ENCODE results near the gene GPR153. TPM values are rescaled to one million over a fixed set of nuclear protein-coding genes. Genes with fewer than 3 reads are reported as not detected.

Gene GPR153
- total and polyA plus RNA-seq, 2 donors (not counting 1 experiment from before 2014, with no cell fraction given), result 4.0 to 8.9 TPM

- TF ChIP-seq CTCF (conservative IDR thresholded peaks at IDR 0.05 in 1 of 2, IDR thresholded peaks at IDR 0.05 in 1 of 2; ENCODE audit: low read depth in 1 of 2, low read length in 2 of 2) (no peak), EZH2 (IDR thresholded peaks at IDR 0.05; ENCODE audit: low read length, missing control alignments) (no peak)
- Histone ChIP-seq H2AFZ (ENCODE audit: low read length) (no peak overlapping the region), H3K36me3 (ENCODE audit: control insufficient read depth, insufficient read depth, low read length) (peaks cover 11% of the 10 kb centered on the region), H4K20me1 (ENCODE audit: control insufficient read depth, extremely low read depth, insufficient read depth, low read length) (no peaks in the 10 kb centered on the region), H3K4me1 (ENCODE audit: control insufficient read depth, extremely low read depth, insufficient read depth, low read length) (peaks cover 2% of the 10 kb centered on the region), H3K9ac (ENCODE audit: insufficient read depth, low read length) (no peak overlapping the region), H3K79me2 (ENCODE audit: control insufficient read depth, insufficient read depth, low read length) (no peaks in the 10 kb centered on the region), H3K4me2 (ENCODE audit: extremely low read depth, insufficient read depth, low read length) (no peak overlapping the region), H3K27me3 (ENCODE audit: control insufficient read depth, insufficient read depth, low read length) (no peaks in the 10 kb centered on the region), H3K9me3 (ENCODE audit: control insufficient read depth, insufficient read depth, low read depth, low read length) (no peaks in the 10 kb centered on the region), H3K4me3 (replicated peaks in 1 of 4; ENCODE audit: control extremely low read depth in 1 of 4, insufficient read depth in 1 of 4, low read depth in 3 of 4, low read length in 4 of 4) (no peak overlapping the region), H3K27ac (ENCODE audit: insufficient read depth, low read length) (no peak overlapping the region)
- no peak for DNase-seq (ENCODE audit: low read depth in 2 of 2)
Observed at GRCh38 chr1:6224718-6225117, 36.2 kb downstream of the GPR153 start.

- H3K9ac ChIP-seq (ENCODE audit: insufficient read depth, low read length), result no peak overlapping the region
- no peaks in the 10 kb centered on the region for H3K27me3 ChIP-seq (ENCODE audit: control insufficient read depth, insufficient read depth, low read length)
- H3K79me2 ChIP-seq (ENCODE audit: control insufficient read depth, insufficient read depth, low read length), result no peaks in the 10 kb centered on the region
- no peaks in the 10 kb centered on the region for H3K9me3 ChIP-seq (ENCODE audit: control insufficient read depth, insufficient read depth, low read depth, low read length)
- H3K27ac ChIP-seq (ENCODE audit: insufficient read depth, low read length), result no peak overlapping the region
- peaks cover 11% of the 10 kb centered on the region for H3K36me3 ChIP-seq (ENCODE audit: control insufficient read depth, insufficient read depth, low read length)
- no peak overlapping the region for H3K4me2 ChIP-seq (ENCODE audit: extremely low read depth, insufficient read depth, low read length)
- no peak overlapping the region for H2AFZ ChIP-seq (ENCODE audit: low read length)
- H3K4me3 ChIP-seq (replicated peaks in 1 of 4; ENCODE audit: control extremely low read depth in 1 of 4, insufficient read depth in 1 of 4, low read depth in 3 of 4, low read length in 4 of 4), result no peak overlapping the region
- DNase-seq (ENCODE audit: low read depth in 2 of 2), result no peak
- no peak for TF ChIP-seq EZH2 (IDR thresholded peaks at IDR 0.05; ENCODE audit: low read length, missing control alignments)
- peaks cover 2% of the 10 kb centered on the region for H3K4me1 ChIP-seq (ENCODE audit: control insufficient read depth, extremely low read depth, insufficient read depth, low read length)
- no peaks in the 10 kb centered on the region for H4K20me1 ChIP-seq (ENCODE audit: control insufficient read depth, extremely low read depth, insufficient read depth, low read length)
Observed at GRCh38 chr1:6223617-6224016, 37.3 kb downstream of the GPR153 start.

GRCh38 chr1:6222636-6223035 lies 38.3 kb downstream of the GPR153 start:
- peak; percentile 42 to 72 for DNase-seq (ENCODE audit: low read depth in 2 of 2)
- Histone ChIP-seq H3K27me3 (ENCODE audit: control insufficient read depth, insufficient read depth, low read length) (no peaks in the 10 kb centered on the region), H3K36me3 (ENCODE audit: control insufficient read depth, insufficient read depth, low read length) (peaks cover 11% of the 10 kb centered on the region), H3K79me2 (ENCODE audit: control insufficient read depth, insufficient read depth, low read length) (no peaks in the 10 kb centered on the region), H3K9me3 (ENCODE audit: control insufficient read depth, insufficient read depth, low read depth, low read length) (no peaks in the 10 kb centered on the region), H3K27ac (ENCODE audit: insufficient read depth, low read length) (peak overlapping the region; percentile 27), H2AFZ (ENCODE audit: low read length) (no peak overlapping the region), H4K20me1 (ENCODE audit: control insufficient read depth, extremely low read depth, insufficient read depth, low read length) (no peaks in the 10 kb centered on the region), H3K4me2 (ENCODE audit: extremely low read depth, insufficient read depth, low read length) (no peak overlapping the region), H3K4me1 (ENCODE audit: control insufficient read depth, extremely low read depth, insufficient read depth, low read length) (peaks cover 2% of the 10 kb centered on the region), H3K9ac (ENCODE audit: insufficient read depth, low read length) (no peak overlapping the region), H3K4me3 (replicated peaks in 1 of 4; ENCODE audit: control extremely low read depth in 1 of 4, insufficient read depth in 1 of 4, low read depth in 3 of 4, low read length in 4 of 4) (no peak overlapping the region)
- TF ChIP-seq EZH2 (IDR thresholded peaks at IDR 0.05; ENCODE audit: low read length, missing control alignments) (no peak), CTCF (conservative IDR thresholded peaks at IDR 0.05 in 1 of 2, IDR thresholded peaks at IDR 0.05 in 1 of 2; ENCODE audit: low read depth in 1 of 2, low read length in 2 of 2) (no peak)
